Measurements from ENCODE around the gene MEI4.
A peak's percentile ranks its signal among the peaks of the same experiment; 100 is the strongest.

The MEI4 gene

DNA sequence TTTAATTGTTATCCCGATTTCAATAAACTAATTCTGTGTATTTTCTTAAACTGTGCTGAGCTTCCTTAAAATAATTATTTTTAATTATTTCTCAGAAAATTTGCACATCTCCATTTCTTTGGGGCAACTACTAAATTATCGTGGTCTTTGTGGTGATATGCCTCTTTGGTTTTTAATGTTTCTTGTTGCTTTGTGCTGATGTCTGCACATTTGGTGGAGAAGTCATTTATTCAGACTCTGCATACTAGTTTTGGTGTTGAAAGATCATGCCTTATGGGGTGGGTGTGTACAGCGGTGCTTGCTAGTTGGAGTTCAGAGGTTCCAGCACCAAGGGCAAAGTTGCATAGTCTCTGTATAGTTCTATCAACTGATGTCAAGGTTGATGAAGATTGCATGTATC is 253.2 kb downstream of the MEI4 start:
- no peak for DNase-seq (ENCODE audit: low spot score)
- in situ Hi-C loops (cut with MboI; ENCODE audit: low pct_unique_long_range_greater_than_20kb, low sequenced_read_pairs, unreplicated experiment): no loop called here
- TF ChIP-seq, protein P1, sequence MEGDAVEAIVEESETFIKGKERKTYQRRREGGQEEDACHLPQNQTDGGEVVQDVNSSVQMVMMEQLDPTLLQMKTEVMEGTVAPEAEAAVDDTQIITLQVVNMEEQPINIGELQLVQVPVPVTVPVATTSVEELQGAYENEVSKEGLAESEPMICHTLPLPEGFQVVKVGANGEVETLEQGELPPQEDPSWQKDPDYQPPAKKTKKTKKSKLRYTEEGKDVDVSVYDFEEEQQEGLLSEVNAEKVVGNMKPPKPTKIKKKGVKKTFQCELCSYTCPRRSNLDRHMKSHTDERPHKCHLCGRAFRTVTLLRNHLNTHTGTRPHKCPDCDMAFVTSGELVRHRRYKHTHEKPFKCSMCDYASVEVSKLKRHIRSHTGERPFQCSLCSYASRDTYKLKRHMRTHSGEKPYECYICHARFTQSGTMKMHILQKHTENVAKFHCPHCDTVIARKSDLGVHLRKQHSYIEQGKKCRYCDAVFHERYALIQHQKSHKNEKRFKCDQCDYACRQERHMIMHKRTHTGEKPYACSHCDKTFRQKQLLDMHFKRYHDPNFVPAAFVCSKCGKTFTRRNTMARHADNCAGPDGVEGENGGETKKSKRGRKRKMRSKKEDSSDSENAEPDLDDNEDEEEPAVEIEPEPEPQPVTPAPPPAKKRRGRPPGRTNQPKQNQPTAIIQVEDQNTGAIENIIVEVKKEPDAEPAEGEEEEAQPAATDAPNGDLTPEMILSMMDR (IDR thresholded peaks at IDR 0.05; ENCODE audit: extremely low read depth, insufficient read depth, missing control alignments): no peak

DNA sequence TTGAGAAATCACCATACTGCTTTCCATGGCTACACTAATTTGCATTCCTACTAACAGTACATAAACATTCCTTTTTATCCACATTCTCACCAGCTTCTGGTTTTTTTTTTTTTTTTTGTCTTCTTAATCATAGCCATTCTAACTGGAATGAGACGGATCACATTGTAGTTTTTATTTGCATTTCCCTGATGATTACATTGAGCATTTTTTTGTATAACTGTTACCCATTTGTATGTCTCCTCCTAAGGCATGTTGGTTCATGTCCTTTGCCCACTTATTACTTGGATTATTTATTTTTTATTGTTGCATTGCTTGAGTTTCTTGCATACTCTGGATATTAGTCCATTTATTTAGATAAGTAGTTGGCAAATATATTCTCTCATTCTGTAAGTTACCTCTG is 258.0 kb downstream of the MEI4 start:
- in situ Hi-C loops (cut with MboI; ENCODE audit: low pct_unique_long_range_greater_than_20kb, low sequenced_read_pairs, unreplicated experiment): no loop called here
- TF ChIP-seq, protein P1 (IDR thresholded peaks at IDR 0.05; ENCODE audit: extremely low read depth, insufficient read depth, missing control alignments): no peak
- no peak for DNase-seq (ENCODE audit: low spot score)

DNA sequence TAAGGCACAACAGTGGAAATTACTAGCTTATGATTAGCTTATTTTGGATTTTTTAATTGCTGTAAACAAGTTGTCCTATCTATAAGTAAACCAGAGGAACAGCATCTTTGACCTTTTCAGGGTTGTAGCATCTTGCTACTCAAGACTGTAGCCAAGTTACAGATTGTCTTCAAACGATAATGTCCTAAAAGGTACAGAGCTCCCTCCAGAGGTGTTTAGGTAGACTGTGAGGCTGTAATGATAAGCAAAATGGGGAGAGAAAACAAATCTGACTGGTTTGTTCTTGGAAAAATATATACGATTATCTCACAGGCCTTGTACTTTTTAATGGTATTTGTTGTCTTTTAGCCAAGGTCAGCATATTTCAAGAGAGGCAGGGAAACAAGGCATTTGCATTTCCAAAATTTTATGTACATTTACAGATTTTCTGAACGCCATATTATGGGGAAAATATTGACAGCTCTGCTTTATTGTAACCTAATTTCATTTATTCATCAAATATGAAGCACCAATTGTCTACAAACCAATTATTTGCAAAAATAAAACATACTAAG is 273.4 kb downstream of the MEI4 start:
- DNase-seq (ENCODE audit: low spot score): no peak
- in situ Hi-C loops (cut with MboI; ENCODE audit: low pct_unique_long_range_greater_than_20kb, low sequenced_read_pairs, unreplicated experiment): no loop called here
- TF ChIP-seq, protein P1 (IDR thresholded peaks at IDR 0.05; ENCODE audit: extremely low read depth, insufficient read depth, missing control alignments): peak; percentile 31

DNA sequence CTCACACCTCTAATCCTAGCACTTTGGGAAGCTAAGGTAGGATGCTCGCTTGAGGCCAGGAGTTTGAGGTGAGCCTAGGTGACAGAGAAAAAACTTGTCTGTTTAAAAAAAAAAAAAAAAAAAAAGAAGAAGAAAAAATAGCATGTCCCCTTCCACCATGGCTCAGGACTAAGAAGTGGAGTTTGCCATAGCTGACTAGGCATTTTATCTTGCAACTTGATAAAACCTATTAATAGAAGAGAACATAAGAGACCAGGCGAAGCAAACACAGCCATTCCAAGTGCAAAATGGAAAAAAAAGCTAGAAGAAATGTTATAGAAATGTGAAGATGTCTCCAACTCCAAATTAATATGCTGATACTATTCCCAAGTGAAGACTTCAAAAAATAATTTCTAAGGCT is 277.5 kb downstream of the MEI4 start:
- TF ChIP-seq, protein P1 (IDR thresholded peaks at IDR 0.05; ENCODE audit: extremely low read depth, insufficient read depth, missing control alignments): no peak
- in situ Hi-C loops (cut with MboI; ENCODE audit: low pct_unique_long_range_greater_than_20kb, low sequenced_read_pairs, unreplicated experiment): no loop called here
- no peak for DNase-seq (ENCODE audit: low spot score)

DNA sequence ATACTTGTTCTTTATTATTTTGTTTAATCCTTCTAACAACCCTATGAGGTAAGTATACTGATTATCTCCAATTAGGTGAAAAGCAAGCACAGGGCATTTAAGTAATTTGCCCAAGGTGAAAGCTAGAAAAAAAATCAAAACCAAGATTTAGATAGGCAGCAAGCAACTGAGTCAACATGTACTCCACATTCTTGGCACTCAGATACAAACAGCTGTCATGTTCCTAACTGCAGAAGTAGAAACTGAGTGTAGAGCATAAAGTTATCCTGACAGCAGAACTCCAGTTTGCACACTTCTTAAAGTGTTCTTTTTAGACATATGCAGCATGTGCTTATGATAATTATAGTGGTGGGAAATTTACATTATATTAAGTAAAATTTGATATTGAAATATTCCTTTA is 278.1 kb downstream of the MEI4 start:
- no peak for DNase-seq (ENCODE audit: low spot score)
- TF ChIP-seq, protein P1 (IDR thresholded peaks at IDR 0.05; ENCODE audit: extremely low read depth, insufficient read depth, missing control alignments): no peak
- in situ Hi-C loops (cut with MboI; ENCODE audit: low pct_unique_long_range_greater_than_20kb, low sequenced_read_pairs, unreplicated experiment): no loop called here

DNA sequence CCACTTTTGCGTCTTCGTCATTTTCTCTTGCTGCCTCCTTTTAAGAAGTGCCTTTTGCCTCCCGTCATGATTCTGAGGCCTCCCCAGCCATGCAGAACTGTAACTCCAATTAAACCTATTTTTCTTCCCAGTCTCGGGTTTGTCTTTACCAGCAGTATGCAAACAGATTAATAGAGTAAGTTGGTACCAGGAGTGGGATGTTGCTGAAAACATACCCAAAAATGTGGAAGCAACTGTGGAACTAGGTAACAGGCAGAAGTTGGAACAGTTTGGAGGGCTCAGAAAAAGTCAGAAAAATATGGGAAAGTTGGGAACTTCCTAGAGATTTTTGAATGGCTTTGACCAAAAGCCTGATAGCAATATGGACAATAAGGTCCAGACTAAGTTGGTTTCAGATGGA is 309.2 kb downstream of the MEI4 start:
- no peak for DNase-seq (ENCODE audit: low spot score)
- TF ChIP-seq, protein P1 (IDR thresholded peaks at IDR 0.05; ENCODE audit: extremely low read depth, insufficient read depth, missing control alignments): no peak
- in situ Hi-C loops (cut with MboI; ENCODE audit: low pct_unique_long_range_greater_than_20kb, low sequenced_read_pairs, unreplicated experiment): no loop called here

DNA sequence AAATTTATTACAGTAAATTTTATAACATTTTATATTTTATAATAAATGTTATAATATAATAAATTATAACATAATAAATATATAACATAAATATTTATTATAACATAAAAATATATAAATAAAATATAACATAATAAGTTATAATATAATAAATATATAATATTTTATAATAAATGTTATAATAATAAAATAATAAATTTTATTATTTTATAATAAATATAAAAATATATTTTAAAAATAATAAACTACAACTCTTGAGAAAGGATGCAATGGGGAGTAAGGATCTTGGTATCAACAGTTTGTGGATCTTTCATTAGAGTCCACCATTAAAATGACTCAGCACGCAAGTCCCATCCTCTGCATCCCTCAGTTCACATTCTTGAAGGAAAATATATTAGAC is 312.6 kb downstream of the MEI4 start:
- TF ChIP-seq, protein P1 (IDR thresholded peaks at IDR 0.05; ENCODE audit: extremely low read depth, insufficient read depth, missing control alignments): no peak
- in situ Hi-C loops (cut with MboI; ENCODE audit: low pct_unique_long_range_greater_than_20kb, low sequenced_read_pairs, unreplicated experiment): no loop called here
- DNase-seq (ENCODE audit: low spot score): no peak
